Measurements from ENCODE around the gene FHIT.
"Not testable (repeated sequence)": the region's sequence is repeated elsewhere in the genome, so short reads cannot be mapped to it uniquely, and the experiment has no call there.

FHIT gene

GRCh38 chr3:60675424-60675823, 575.8 kb downstream of the FHIT start:
- Histone ChIP-seq H3F3A (ENCODE audit: insufficient read depth) (no peaks in the 10 kb centered on the region), H2AFZ (ENCODE audit: low read depth, low read length, severe bottlenecking) (no peak overlapping the region), H3K79me2 (ENCODE audit: insufficient read depth, low read length) (no peaks in the 10 kb centered on the region), H3K9me2 (replicated peaks; ENCODE audit: insufficient read depth, low read length) (no peaks in the 10 kb centered on the region), H3K27ac (ENCODE audit: low read depth, low read length) (no peak overlapping the region), H3K36me3 (ENCODE audit: low read length) (no peaks in the 10 kb centered on the region), H3K4me2 (ENCODE audit: low read depth, low read length, poor library complexity, severe bottlenecking) (no peak overlapping the region), H3K9ac (ENCODE audit: low read length) (no peak overlapping the region), H3K9me3 (ENCODE audit: insufficient read depth, low read length) (no peaks in the 10 kb centered on the region), H4K20me1 (ENCODE audit: low read depth, low read length) (no peaks in the 10 kb centered on the region), H3K27me3 (ENCODE audit: low read length) (no peaks in the 10 kb centered on the region), H3K4me3 (ENCODE audit: insufficient read depth, low read length, poor library complexity, severe bottlenecking) (no peak overlapping the region)
- no peak for TF ChIP-seq CTCF (IDR thresholded peaks at IDR 0.05; ENCODE audit: insufficient read depth, low read length, poor library complexity, severe bottlenecking)

GRCh38 chr3:60674870-60675269, 576.4 kb downstream of the FHIT start:
- Histone ChIP-seq H3K9ac (ENCODE audit: low read length) (no peak overlapping the region), H2AFZ (ENCODE audit: low read depth, low read length, severe bottlenecking) (no peak overlapping the region), H3K36me3 (ENCODE audit: low read length) (no peaks in the 10 kb centered on the region), H3K4me3 (ENCODE audit: insufficient read depth, low read length, poor library complexity, severe bottlenecking) (no peak overlapping the region), H3K27me3 (ENCODE audit: low read length) (no peaks in the 10 kb centered on the region), H3K79me2 (ENCODE audit: insufficient read depth, low read length) (no peaks in the 10 kb centered on the region), H4K20me1 (ENCODE audit: low read depth, low read length) (no peaks in the 10 kb centered on the region), H3F3A (ENCODE audit: insufficient read depth) (no peaks in the 10 kb centered on the region), H3K27ac (ENCODE audit: low read depth, low read length) (no peak overlapping the region), H3K9me2 (replicated peaks; ENCODE audit: insufficient read depth, low read length) (no peaks in the 10 kb centered on the region), H3K4me2 (ENCODE audit: low read depth, low read length, poor library complexity, severe bottlenecking) (no peak overlapping the region), H3K9me3 (ENCODE audit: insufficient read depth, low read length) (no peaks in the 10 kb centered on the region)
- TF ChIP-seq EZH2phosphoT487 (conservative IDR thresholded peaks at IDR 0.05; ENCODE audit: low read length) = no peak
- no peak for TF ChIP-seq CTCF (IDR thresholded peaks at IDR 0.05; ENCODE audit: insufficient read depth, low read length, poor library complexity, severe bottlenecking)

- Histone ChIP-seq H2AFZ (ENCODE audit: low read depth, low read length, severe bottlenecking) (no peak overlapping the region), H3K79me2 (ENCODE audit: insufficient read depth, low read length) (no peaks in the 10 kb centered on the region), H3K36me3 (ENCODE audit: low read length) (no peaks in the 10 kb centered on the region), H3K4me3 (ENCODE audit: insufficient read depth, low read length, poor library complexity, severe bottlenecking) (no peak overlapping the region), H3K4me2 (ENCODE audit: low read depth, low read length, poor library complexity, severe bottlenecking) (no peak overlapping the region), H3K9ac (ENCODE audit: low read length) (no peak overlapping the region), H3K9me2 (replicated peaks; ENCODE audit: insufficient read depth, low read length) (no peaks in the 10 kb centered on the region), H3F3A (ENCODE audit: insufficient read depth) (no peaks in the 10 kb centered on the region), H3K27ac (ENCODE audit: low read depth, low read length) (no peak overlapping the region), H3K27me3 (ENCODE audit: low read length) (no peaks in the 10 kb centered on the region), H3K9me3 (ENCODE audit: insufficient read depth, low read length) (no peaks in the 10 kb centered on the region), H4K20me1 (ENCODE audit: low read depth, low read length) (no peaks in the 10 kb centered on the region)
- no peak for TF ChIP-seq CTCF (IDR thresholded peaks at IDR 0.05; ENCODE audit: insufficient read depth, low read length, poor library complexity, severe bottlenecking)
- TF ChIP-seq EZH2phosphoT487 (conservative IDR thresholded peaks at IDR 0.05; ENCODE audit: low read length) = no peak
These were observed 578.1 kb downstream of the FHIT start for GRCh38 chr3:60673123-60673522.

GRCh38 chr3:60672337-60672736, 578.9 kb downstream of the FHIT start:
- H3K27ac ChIP-seq (ENCODE audit: low read depth, low read length); H4K20me1 ChIP-seq (ENCODE audit: low read depth, low read length); H3K4me2 ChIP-seq (ENCODE audit: low read depth, low read length, poor library complexity, severe bottlenecking); H2AFZ ChIP-seq (ENCODE audit: low read depth, low read length, severe bottlenecking); H3K9me2 ChIP-seq (replicated peaks; ENCODE audit: insufficient read depth, low read length); H3K4me3 ChIP-seq (ENCODE audit: insufficient read depth, low read length, poor library complexity, severe bottlenecking); H3K9me3 ChIP-seq (ENCODE audit: insufficient read depth, low read length); H3K36me3 ChIP-seq (ENCODE audit: low read length); H3F3A ChIP-seq (ENCODE audit: insufficient read depth); H3K27me3 ChIP-seq (ENCODE audit: low read length); H3K79me2 ChIP-seq (ENCODE audit: insufficient read depth, low read length); H3K9ac ChIP-seq (ENCODE audit: low read length): not testable (repeated sequence)
